Uterus (tissue), 2 donors: ENCODE results near the gene DNAH7.

Source experiments
- POLR2A ChIP-seq, 2 donors: fragments of 450-650 bp; IDR thresholded peaks; one replicate each; pipeline ENCODE4 v1.6.1; 2016; ENCODE audit warnings: antibody characterized with exemption in 2 of 2, mild to moderate bottlenecking in 1 of 2, moderate library complexity in 1 of 2
- TF ChIP-seq, protein P1 (sequence below), 4 experiments: fragments of 200-600 bp in 2 of 4; fragments of 450-650 bp in 2 of 4; sonication (generic) in 2 of 4; IDR thresholded peaks; one replicate each; pipeline ENCODE4 v1.5.1; 2016 to 2019; ENCODE audit warnings: antibody characterized with exemption in 4 of 4, mild to moderate bottlenecking in 2 of 4, moderate library complexity in 1 of 4

DNA sequence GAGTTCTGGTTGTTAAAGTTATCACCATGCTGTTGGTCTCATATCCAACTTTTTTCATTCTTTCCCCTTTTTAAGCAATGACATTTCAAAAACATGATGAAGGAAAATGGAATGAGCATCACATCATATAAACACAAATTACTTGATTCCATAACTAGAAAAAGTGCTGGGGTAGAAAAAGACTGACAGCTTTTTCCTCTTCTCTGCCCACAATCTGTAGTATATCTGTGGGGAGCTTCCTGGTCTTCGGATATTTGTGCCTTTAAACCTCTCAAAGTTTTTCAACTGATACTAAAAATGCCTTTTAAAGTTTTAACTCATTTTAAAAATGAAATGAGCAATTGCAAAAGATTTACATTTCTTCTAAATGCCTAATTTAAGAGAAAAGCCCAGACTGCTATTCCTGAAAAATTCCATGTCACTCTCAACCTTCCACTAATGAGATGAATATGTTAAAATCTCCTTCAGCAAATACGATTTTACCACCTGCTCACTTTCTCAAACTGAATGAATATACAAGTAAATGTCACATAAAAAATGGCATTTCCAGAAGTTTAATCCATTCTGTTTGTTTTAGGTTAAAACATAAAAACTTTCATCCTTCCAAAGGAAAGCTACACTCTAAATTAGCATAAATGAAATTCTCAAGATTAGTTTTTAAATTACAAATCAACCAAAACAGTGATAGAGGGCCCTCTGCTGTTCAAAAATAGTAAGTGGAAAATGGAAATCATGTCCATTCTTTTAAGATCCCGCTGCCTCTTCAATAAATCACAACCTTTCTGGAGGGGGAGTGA, 2.1 kb downstream of the DNAH7 start:
- TF ChIP-seq, protein P1, sequence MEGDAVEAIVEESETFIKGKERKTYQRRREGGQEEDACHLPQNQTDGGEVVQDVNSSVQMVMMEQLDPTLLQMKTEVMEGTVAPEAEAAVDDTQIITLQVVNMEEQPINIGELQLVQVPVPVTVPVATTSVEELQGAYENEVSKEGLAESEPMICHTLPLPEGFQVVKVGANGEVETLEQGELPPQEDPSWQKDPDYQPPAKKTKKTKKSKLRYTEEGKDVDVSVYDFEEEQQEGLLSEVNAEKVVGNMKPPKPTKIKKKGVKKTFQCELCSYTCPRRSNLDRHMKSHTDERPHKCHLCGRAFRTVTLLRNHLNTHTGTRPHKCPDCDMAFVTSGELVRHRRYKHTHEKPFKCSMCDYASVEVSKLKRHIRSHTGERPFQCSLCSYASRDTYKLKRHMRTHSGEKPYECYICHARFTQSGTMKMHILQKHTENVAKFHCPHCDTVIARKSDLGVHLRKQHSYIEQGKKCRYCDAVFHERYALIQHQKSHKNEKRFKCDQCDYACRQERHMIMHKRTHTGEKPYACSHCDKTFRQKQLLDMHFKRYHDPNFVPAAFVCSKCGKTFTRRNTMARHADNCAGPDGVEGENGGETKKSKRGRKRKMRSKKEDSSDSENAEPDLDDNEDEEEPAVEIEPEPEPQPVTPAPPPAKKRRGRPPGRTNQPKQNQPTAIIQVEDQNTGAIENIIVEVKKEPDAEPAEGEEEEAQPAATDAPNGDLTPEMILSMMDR (IDR thresholded peaks at IDR 0.05), result peak; percentile 35 to 53 (median 48)
- TF ChIP-seq POLR2A (IDR thresholded peaks at IDR 0.05), result no peak
